Mammary epithelial cell (primary cell): ENCODE results near the gene EXOC3L4.

Experiments used
- EZH2 ChIP-seq: IDR thresholded peaks from 2 replicates; pipeline ENCODE4 v1.6.1; 2012; ENCODE audit warnings: low read length, inconsistent platforms, borderline replicate concordance
- TF ChIP-seq, protein P1 (sequence below), 2 donors: IDR thresholded peaks in 1 of 2; conservative IDR thresholded peaks in 1 of 2; 2 replicates each; pipeline ENCODE4 v1.5.1; 2011 to 2012; ENCODE audit warnings: inconsistent platforms in 2 of 2, low read length in 2 of 2, mild to moderate bottlenecking in 2 of 2, control low read depth in 1 of 2, low read depth in 1 of 2; ENCODE audit not compliant: insufficient read depth in 1 of 2; ENCODE audit errors: extremely low read depth in 1 of 2

DNA sequence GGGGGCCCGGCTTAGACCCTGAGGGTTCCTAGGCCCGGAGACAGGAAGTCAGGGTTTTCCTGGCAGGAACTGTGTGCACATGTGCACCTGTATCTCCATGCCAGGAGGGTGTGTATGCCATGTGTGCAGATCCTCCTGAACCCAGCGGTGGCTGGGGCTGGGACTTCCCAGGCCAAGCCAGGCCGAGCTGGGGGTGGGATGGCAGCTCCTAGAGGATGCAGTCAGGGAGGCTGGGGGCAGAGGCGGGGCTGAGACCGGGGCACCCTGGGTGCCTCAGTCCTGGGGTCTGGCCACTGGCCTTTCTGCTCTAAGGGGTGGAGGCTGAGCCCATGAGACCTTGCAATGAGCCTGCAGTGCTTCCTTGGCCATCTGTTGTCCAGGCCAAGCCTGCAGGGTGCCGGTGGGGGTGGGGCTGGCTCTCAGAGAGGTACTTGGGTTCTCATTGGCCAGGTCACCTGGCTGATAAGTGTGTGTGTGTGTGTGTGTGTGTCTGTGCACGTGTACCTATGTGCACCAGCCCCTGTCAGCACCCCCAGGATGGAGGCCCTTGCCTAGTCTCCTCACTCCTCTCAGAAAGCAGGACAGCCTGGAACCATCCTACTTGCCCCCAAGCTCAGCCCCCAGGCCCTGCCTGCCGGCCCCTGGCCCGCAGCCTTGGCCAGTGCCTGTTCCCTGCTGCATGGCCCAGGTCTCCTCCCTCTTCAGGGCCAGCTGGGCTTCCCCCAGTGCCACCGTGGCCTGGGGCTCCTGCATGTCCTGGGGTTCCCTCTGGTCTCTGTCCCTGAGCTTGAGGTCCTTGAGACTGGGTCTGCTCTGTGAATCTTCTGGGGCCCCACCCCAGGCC is 18.1 kb downstream of the EXOC3L4 start:
- TF ChIP-seq EZH2 = no peak
- TF ChIP-seq, protein P1, sequence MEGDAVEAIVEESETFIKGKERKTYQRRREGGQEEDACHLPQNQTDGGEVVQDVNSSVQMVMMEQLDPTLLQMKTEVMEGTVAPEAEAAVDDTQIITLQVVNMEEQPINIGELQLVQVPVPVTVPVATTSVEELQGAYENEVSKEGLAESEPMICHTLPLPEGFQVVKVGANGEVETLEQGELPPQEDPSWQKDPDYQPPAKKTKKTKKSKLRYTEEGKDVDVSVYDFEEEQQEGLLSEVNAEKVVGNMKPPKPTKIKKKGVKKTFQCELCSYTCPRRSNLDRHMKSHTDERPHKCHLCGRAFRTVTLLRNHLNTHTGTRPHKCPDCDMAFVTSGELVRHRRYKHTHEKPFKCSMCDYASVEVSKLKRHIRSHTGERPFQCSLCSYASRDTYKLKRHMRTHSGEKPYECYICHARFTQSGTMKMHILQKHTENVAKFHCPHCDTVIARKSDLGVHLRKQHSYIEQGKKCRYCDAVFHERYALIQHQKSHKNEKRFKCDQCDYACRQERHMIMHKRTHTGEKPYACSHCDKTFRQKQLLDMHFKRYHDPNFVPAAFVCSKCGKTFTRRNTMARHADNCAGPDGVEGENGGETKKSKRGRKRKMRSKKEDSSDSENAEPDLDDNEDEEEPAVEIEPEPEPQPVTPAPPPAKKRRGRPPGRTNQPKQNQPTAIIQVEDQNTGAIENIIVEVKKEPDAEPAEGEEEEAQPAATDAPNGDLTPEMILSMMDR (conservative IDR thresholded peaks at IDR 0.05 in 1 of 2, IDR thresholded peaks at IDR 0.05 in 1 of 2; ENCODE audit: extremely low read depth in 1 of 2, insufficient read depth in 1 of 2, low read depth in 1 of 2, low read length in 2 of 2) = no peak
